Lung (tissue), 12 donors: ENCODE results near the gene CCNI. TPM values are rescaled to one million over a fixed set of nuclear protein-coding genes. Genes with fewer than 3 reads are reported as not detected.
A peak's percentile ranks its signal among the peaks of the same experiment; 100 is the strongest.

Source experiments
- ATAC-seq: fragments of 200-7000 bp; cut with Tn5 transposase; one replicate; pipeline ENCODE4 v1.9.1; 2020; ENCODE audit warnings: moderate number of reproducible peaks; ENCODE audit not compliant: insufficient read depth, low FRiP score
- DNase-seq, 3 donors: peaks; one replicate each; pipeline ENCODE4 v3.0.0-alpha.2; 2013 to 2017
- H3K27ac ChIP-seq, 2 donors: one replicate each; pipeline ENCODE4 v1.5.1; 2013; ENCODE audit warnings: mild to moderate bottlenecking in 2 of 2, moderate library complexity in 2 of 2, control low read depth in 1 of 2, inconsistent platforms in 1 of 2, low read depth in 1 of 2, low read length in 1 of 2
- H3K27me3 ChIP-seq, 3 donors: one replicate each; pipeline ENCODE4 v1.5.1; 2013; ENCODE audit warnings: low read length in 2 of 3; ENCODE audit not compliant: control insufficient read depth in 3 of 3, insufficient read depth in 3 of 3
- H3K36me3 ChIP-seq, 4 donors: one replicate each; pipeline ENCODE4 v1.5.1; 2013; ENCODE audit warnings: low read length in 4 of 4, mild to moderate bottlenecking in 1 of 4, moderate library complexity in 1 of 4; ENCODE audit not compliant: control insufficient read depth in 4 of 4, insufficient read depth in 4 of 4
- H3K4me1 ChIP-seq, 5 donors: one replicate each; pipeline ENCODE4 v1.5.1; 2013; ENCODE audit warnings: low read length in 5 of 5, mild to moderate bottlenecking in 2 of 5, moderate library complexity in 1 of 5; ENCODE audit not compliant: control insufficient read depth in 5 of 5, insufficient read depth in 5 of 5
- H3K4me3 ChIP-seq: one replicate; pipeline ENCODE4 v1.5.1; 2013; ENCODE audit warnings: mild to moderate bottlenecking, control low read depth, moderate library complexity
- H3K9ac ChIP-seq, 2 donors: one replicate each; pipeline ENCODE4 v1.5.1; 2013; ENCODE audit warnings: low read length in 2 of 2, control low read depth in 1 of 2; ENCODE audit not compliant: insufficient read depth in 1 of 2
- H3K9me3 ChIP-seq, 4 donors: one replicate each; pipeline ENCODE4 v1.5.1; 2013; ENCODE audit warnings: low read length in 3 of 4, mild to moderate bottlenecking in 1 of 4, moderate library complexity in 1 of 4; ENCODE audit not compliant: control insufficient read depth in 4 of 4, insufficient read depth in 3 of 4
- whole genome bisulfite sequencing, 2 donors: extraction: QIAGEN DNeasy Blood & Tissue Kit; methylation state at CpG; one replicate each; pipeline ENCODE4 v1.1.7; 2013; 5-methylcytosine and 5-hydroxymethylcytosine counted together
- polyA plus RNA-seq, 2 donors: library from polyadenylated mRNA; stranded (reverse); fragments of 200-250 nt; gene quantifications; one replicate each; pipeline ENCODE4 v1.2.1, GENCODE V29; 2013
- total RNA-seq, 2 donors: library from RNA; depleted of rRNA in 1 of 2; stranded (reverse); fragments of >200 nt in 1 of 2; gene quantifications; one replicate each; pipeline ENCODE4 v1.2.1, GENCODE V29; 2014 to 2021
- TF ChIP-seq, protein P1 (sequence below): IDR thresholded peaks from 2 replicates; pipeline ENCODE4 v1.5.1; 2012; ENCODE audit warnings: mild to moderate bottlenecking; ENCODE audit errors: control extremely low read depth, extremely low read depth
- donor health status: control.
- donor health status: control.
- donor health status: Bipolar disorder and iron deficiency.
- donor health status: healthy.
- donor health status: DM: yes; HTN: yes; CAD: no.

Gene CCNI
- total and polyA plus RNA-seq, 4 donors = 62.8 to 313 (median 150) TPM

DNA sequence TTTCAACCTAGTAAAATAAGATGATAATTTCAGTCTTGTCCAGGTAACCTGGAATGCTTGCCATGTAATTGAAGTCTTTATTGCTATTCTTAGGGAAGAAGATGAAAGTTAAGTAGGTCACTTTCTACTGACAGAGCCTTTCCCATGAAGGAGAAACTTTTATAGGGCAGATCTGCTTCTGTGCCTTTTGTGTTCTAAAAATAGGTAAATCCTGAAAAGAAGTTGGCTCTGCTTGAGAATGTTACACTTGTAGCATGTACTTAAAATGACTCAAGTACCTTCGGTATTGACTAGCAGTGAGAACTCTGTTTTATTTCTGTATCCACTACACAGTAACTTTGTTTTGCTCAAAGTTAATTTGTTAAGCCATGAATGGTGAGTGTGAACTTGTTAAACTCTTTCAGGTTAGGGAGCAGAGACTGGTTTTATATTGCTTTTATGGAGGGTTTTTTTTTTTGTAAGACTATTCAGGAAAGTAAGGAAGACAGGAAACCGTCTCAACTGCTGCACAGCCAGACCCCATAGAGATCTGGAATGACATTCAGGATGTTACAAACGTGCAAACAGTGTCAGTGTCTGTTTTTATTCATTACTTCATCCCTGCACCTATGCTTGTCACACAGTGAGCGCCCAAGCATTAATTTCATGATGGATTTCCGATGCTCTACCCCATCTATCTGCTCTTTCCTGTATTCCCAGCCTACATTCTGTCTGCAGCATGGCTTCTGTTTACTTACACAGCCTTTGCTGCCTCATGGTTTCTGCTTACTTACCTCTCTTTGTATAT is 73.3 kb downstream of the CCNI start:
- Histone ChIP-seq H3K36me3 (peaks cover 0 to 25% (median 13%) of the 10 kb centered on the region in 4 donors), H3K4me3 (no peak overlapping the region), H3K27me3 (no peaks in the 10 kb centered on the region), H3K4me1 (peaks cover 4 to 28% (median 12%) of the 10 kb centered on the region in 5 donors), H3K9me3 (peaks cover 0 to 2% (median 0%) of the 10 kb centered on the region in 4 donors), H3K27ac (no peak overlapping the region), H3K9ac (no peak overlapping the region)
- WGBS, 2 donors = 47 to 67% methylated on average over 5 of the region's 5 CpGs
- TF ChIP-seq, protein P1, sequence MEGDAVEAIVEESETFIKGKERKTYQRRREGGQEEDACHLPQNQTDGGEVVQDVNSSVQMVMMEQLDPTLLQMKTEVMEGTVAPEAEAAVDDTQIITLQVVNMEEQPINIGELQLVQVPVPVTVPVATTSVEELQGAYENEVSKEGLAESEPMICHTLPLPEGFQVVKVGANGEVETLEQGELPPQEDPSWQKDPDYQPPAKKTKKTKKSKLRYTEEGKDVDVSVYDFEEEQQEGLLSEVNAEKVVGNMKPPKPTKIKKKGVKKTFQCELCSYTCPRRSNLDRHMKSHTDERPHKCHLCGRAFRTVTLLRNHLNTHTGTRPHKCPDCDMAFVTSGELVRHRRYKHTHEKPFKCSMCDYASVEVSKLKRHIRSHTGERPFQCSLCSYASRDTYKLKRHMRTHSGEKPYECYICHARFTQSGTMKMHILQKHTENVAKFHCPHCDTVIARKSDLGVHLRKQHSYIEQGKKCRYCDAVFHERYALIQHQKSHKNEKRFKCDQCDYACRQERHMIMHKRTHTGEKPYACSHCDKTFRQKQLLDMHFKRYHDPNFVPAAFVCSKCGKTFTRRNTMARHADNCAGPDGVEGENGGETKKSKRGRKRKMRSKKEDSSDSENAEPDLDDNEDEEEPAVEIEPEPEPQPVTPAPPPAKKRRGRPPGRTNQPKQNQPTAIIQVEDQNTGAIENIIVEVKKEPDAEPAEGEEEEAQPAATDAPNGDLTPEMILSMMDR = no peak
- DNase-seq (peak in 1 of 3 donors; percentile 73), ATAC-seq (no peak)

- Histone ChIP-seq H3K9me3 (peaks cover 0 to 2% (median 0%) of the 10 kb centered on the region in 4 donors), H3K9ac (no peak overlapping the region), H3K4me3 (no peak overlapping the region), H3K27me3 (no peaks in the 10 kb centered on the region), H3K4me1 (peaks cover under 1 to 22% (median 6%) of the 10 kb centered on the region in 5 donors), H3K36me3 (peaks cover 0 to 27% (median 15%) of the 10 kb centered on the region in 4 donors), H3K27ac (no peak overlapping the region)
- ATAC-seq (no peak), DNase-seq (peak in 1 of 3 donors; percentile 67)
- WGBS, 2 donors = 9 to 11% methylated on average over 1 of the region's 1 CpG
- TF ChIP-seq, protein P1 = no peak
Measured at GRCh38 chr4:77001907-77002306, 73.9 kb downstream of the CCNI start.

DNA sequence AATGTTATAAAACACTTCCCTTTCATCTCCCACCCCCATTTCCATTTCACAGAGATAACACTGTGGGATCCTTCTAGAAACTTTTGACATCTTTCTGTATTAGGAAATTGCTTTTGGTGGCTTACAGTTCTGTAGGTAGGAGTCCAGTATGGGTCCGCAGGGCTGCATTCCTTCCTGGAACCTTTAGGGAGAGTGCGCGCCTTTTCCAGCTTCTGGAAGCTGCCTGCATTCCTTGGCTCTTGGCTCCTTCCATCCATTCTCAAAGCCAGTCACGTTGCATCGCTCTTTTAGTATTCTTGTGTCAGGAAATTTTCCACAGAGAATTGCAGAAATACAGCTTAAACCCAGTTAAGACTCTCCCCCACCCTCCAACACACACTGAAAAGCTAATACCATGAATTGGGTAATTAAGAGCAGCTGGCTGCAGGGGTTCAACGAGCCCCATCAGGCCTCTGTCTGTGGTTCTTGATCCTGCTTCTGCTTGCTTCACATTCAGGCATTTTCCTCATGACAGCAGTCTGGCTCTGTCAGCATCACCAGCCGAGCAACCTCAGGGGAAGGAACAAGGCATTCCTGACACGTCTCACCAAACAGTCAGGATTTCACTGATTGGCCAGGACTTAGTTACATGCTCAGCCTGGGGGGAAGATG is 77.4 kb downstream of the CCNI start:
- Histone ChIP-seq H3K36me3 (peaks cover 0 to 22% (median 11%) of the 10 kb centered on the region in 4 donors), H3K4me3 (no peak overlapping the region), H3K27ac (no peak overlapping the region), H3K27me3 (no peaks in the 10 kb centered on the region), H3K9me3 (peaks cover 0 to 2% (median 0%) of the 10 kb centered on the region in 4 donors), H3K4me1 (peaks cover 0 to 18% (median 3%) of the 10 kb centered on the region in 5 donors), H3K9ac (no peak overlapping the region)
- TF ChIP-seq, protein P1 = no peak
- no peak for ATAC-seq
- WGBS, 2 donors = 77 to 81% methylated on average over 8 of the region's 8 CpGs
- DNase-seq = peak in 1 of 3 donors; percentile 35
